ENCODE data around the gene MYO16.
"Not testable (repeated sequence)": the region's sequence is repeated elsewhere in the genome, so short reads cannot be mapped to it uniquely, and the experiment has no call there.

The MYO16 gene

GRCh38 chr13:109092186-109092585 is 462.8 kb downstream of the MYO16 start:
- DNase-seq, result not testable (repeated sequence)

- no peak for DNase-seq
Observed at GRCh38 chr13:109093998-109094397, 464.6 kb downstream of the MYO16 start.

- DNase-seq, result no peak
Observed at GRCh38 chr13:109095126-109095525, 465.7 kb downstream of the MYO16 start.

GRCh38 chr13:109096101-109096500 is 466.7 kb downstream of the MYO16 start:
- DNase-seq, result peak; percentile 7

- no peak for DNase-seq
Observed at GRCh38 chr13:109100705-109101304, 471.4 kb downstream of the MYO16 start.

GRCh38 chr13:109101550-109102144 is 472.2 kb downstream of the MYO16 start:
- DNase-seq, result no peak

GRCh38 chr13:109105899-109106298 is 476.5 kb downstream of the MYO16 start:
- DNase-seq, result peak; percentile 66

GRCh38 chr13:109110159-109110558 is 480.7 kb downstream of the MYO16 start:
- peak; percentile 12 for DNase-seq

- no peak for DNase-seq
Observed at GRCh38 chr13:109111141-109111540, 481.7 kb downstream of the MYO16 start.

GRCh38 chr13:109113427-109113826 is 484.0 kb downstream of the MYO16 start:
- peak; percentile 69 for DNase-seq

GRCh38 chr13:109114162-109114561 is 484.8 kb downstream of the MYO16 start:
- DNase-seq, result no peak

GRCh38 chr13:109114991-109115390 is 485.6 kb downstream of the MYO16 start:
- DNase-seq, result no peak

GRCh38 chr13:109118521-109118920 is 489.1 kb downstream of the MYO16 start:
- DNase-seq, result no peak

GRCh38 chr13:109119896-109120295 is 490.5 kb downstream of the MYO16 start:
- no peak for DNase-seq

GRCh38 chr13:109121826-109122225 is 492.4 kb downstream of the MYO16 start:
- DNase-seq, result no peak

- DNase-seq, result no peak
Observed at GRCh38 chr13:109123971-109124370, 494.6 kb downstream of the MYO16 start.

- no peak for DNase-seq
Observed at GRCh38 chr13:109126178-109126577, 496.8 kb downstream of the MYO16 start.

GRCh38 chr13:109126891-109127641 is 497.7 kb downstream of the MYO16 start:
- DNase-seq, result no peak

GRCh38 chr13:109128121-109128520 is 498.7 kb downstream of the MYO16 start:
- DNase-seq, result no peak

- no peak for DNase-seq
Observed at GRCh38 chr13:109130093-109130835, 500.9 kb downstream of the MYO16 start.

- no peak for DNase-seq
Observed at GRCh38 chr13:109131698-109132257, 502.4 kb downstream of the MYO16 start.

GRCh38 chr13:109135018-109135417 is 505.6 kb downstream of the MYO16 start:
- no peak for DNase-seq

- no peak for DNase-seq
Observed at GRCh38 chr13:109136873-109137272, 507.5 kb downstream of the MYO16 start.
